ENCODE results near the gene PITPNC1. TPM values are rescaled to one million over a fixed set of nuclear protein-coding genes. Genes with fewer than 3 reads are reported as not detected.

Gene PITPNC1
- total and polyA plus RNA-seq, 12 donors, result 6.6 to 28.0 (median 11.5) TPM

GRCh38 chr17:67353161-67353560 lies 23.9 kb upstream of the PITPNC1 start:
- no peak overlapping the region for H3K27ac ChIP-seq
- intact Hi-C loops (cut with DNase I), result no loop called here
- peaks cover 0 to 37% (median 3%) of the 10 kb centered on the region in 9 donors for H3K4me1 ChIP-seq
- H3K9me3 ChIP-seq, result no peaks in the 10 kb centered on the region
- no peaks in the 10 kb centered on the region for H3K27me3 ChIP-seq
- peaks cover 0 to 98% (median 53%) of the 10 kb centered on the region in 9 donors for H3K36me3 ChIP-seq
- WGBS, 2 donors, result 79 to 83% methylated on average over 10 of the region's 10 CpGs
- DNase-seq (no peak), ATAC-seq (no peak)
- TF ChIP-seq CTCF (IDR thresholded peaks at IDR 0.05), result no peak
- no peak overlapping the region for H3K4me3 ChIP-seq

GRCh38 chr17:67353929-67354574 lies 23.0 kb upstream of the PITPNC1 start:
- Histone ChIP-seq H3K27ac (no peak overlapping the region), H3K27me3 (no peaks in the 10 kb centered on the region), H3K4me3 (no peak overlapping the region), H3K9me3 (no peaks in the 10 kb centered on the region), H3K4me1 (peaks cover 0 to 45% (median 12%) of the 10 kb centered on the region in 9 donors), H3K36me3 (peaks cover 0 to 94% (median 44%) of the 10 kb centered on the region in 9 donors)
- no peak for TF ChIP-seq CTCF (IDR thresholded peaks at IDR 0.05)
- 84 to 88% methylated on average over 8 of the region's 8 CpGs for WGBS, 2 donors
- no peak for DNase-seq
- intact Hi-C loops (cut with DNase I), result no loop called here
- ATAC-seq, result no peak

- Histone ChIP-seq H3K9me3 (no peaks in the 10 kb centered on the region), H3K4me1 (peaks cover 0 to 77% (median 56%) of the 10 kb centered on the region in 9 donors), H3K36me3 (peaks cover 0 to 82% (median 16%) of the 10 kb centered on the region in 9 donors), H3K27me3 (no peaks in the 10 kb centered on the region), H3K27ac (peak overlapping the region in 1 of 10 donors; percentile 24), H3K4me3 (no peak overlapping the region)
- no peak for TF ChIP-seq CTCF (IDR thresholded peaks at IDR 0.05)
- DNase-seq (no peak), ATAC-seq (no peak)
- intact Hi-C loops (cut with DNase I), result no loop called here
- WGBS, 2 donors, result 56 to 74% methylated on average over 2 of the region's 2 CpGs
These were observed 18.5 kb upstream of the PITPNC1 start for GRCh38 chr17:67358612-67359011.

GRCh38 chr17:67359960-67360791 lies 16.9 kb upstream of the PITPNC1 start:
- intact Hi-C loops (cut with DNase I), result loop anchor here in 1 of 10 donors (10.0 kb wide), 1 partner anchor 115 kb away; the partner anchor contains the start of gene HELZ
- WGBS, 2 donors, result 54% methylated on average over 8 of the region's 8 CpGs
- peaks cover 0 to 78% (median 9%) of the 10 kb centered on the region in 9 donors for H3K36me3 ChIP-seq

More at GRCh38 chr17:67359960-67360791, 16.9 kb upstream of the PITPNC1 start:
- Histone ChIP-seq H3K27ac (peak overlapping the region in 2 of 10 donors; percentile 14 to 22), H3K4me3 (no peak overlapping the region), H3K9me3 (no peaks in the 10 kb centered on the region), H3K27me3 (no peaks in the 10 kb centered on the region), H3K4me1 (peaks cover 0 to 79% (median 71%) of the 10 kb centered on the region in 9 donors)
- peak in 5 of 9 donors; percentile 6 to 39 (median 28) for TF ChIP-seq CTCF (IDR thresholded peaks at IDR 0.05)
- no peak for DNase-seq
- ATAC-seq, result peak in 6 of 8 donors; percentile 22 to 69 (median 52)
